Stimulated activated CD8-positive, alpha-beta memory T cell treated with anti-CD3 and anti-CD28 coated beads, Interleukin-7, amount 100 ng/mL, for 1 hour (primary cell): ENCODE measurements around the gene MAPK14.
"Not testable (repeated sequence)": the region's sequence is repeated elsewhere in the genome, so short reads cannot be mapped to it uniquely, and the experiment has no call there.

Experiments
- DNase-seq, 2 donors: peaks; one replicate each; pipeline ENCODE4 v3.0.0-alpha.2; 2020; ENCODE audit warnings: low read depth in 2 of 2

The MAPK14 gene

DNA sequence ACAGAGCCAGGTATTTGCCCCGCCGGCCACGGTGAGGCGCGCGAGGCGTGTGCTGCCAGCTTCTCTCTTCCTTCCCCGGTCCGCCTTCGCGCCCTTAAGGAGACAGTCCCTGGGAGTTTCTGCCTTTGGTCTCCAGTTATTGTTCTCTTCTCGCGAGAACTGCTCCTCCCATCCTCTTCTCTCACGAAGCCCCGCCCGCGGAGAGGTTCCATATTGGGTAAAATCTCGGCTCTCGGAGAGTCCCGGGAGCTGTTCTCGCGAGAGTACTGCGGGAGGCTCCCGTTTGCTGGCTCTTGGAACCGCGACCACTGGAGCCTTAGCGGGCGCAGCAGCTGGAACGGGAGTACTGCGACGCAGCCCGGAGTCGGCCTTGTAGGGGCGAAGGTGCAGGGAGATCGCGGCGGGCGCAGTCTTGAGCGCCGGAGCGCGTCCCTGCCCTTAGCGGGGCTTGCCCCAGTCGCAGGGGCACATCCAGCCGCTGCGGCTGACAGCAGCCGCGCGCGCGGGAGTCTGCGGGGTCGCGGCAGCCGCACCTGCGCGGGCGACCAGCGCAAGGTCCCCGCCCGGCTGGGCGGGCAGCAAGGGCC, at the start of gene MAPK14:
TSS of gene MAPK14 (plus strand) at position 308 of the 587 bp plus-strand sequence. CDS start 350 bp downstream, outside the sequence.
- DNase-seq, result peak; percentile 94 to 96

DNA sequence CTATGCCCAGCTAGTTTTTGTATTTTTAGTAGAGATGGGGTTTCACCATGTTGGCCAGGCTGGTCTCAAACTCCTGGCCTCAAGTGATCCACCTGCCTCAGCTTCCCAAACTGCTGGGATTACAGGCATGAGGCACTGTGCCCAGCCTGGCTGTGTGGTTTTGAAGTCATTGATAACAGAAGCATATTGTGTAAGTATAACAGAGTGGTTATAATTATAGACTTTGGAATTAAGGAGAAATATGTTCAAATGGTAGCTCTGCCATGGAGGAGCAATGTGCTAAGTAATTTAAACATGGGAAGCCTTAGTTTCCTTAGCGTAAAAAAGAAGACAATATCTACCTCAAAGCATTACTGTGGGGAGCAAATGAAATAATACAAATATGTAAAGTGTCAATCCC, 47.5 kb upstream of the MAPK14 start:
- DNase-seq, result not testable (repeated sequence)

DNA sequence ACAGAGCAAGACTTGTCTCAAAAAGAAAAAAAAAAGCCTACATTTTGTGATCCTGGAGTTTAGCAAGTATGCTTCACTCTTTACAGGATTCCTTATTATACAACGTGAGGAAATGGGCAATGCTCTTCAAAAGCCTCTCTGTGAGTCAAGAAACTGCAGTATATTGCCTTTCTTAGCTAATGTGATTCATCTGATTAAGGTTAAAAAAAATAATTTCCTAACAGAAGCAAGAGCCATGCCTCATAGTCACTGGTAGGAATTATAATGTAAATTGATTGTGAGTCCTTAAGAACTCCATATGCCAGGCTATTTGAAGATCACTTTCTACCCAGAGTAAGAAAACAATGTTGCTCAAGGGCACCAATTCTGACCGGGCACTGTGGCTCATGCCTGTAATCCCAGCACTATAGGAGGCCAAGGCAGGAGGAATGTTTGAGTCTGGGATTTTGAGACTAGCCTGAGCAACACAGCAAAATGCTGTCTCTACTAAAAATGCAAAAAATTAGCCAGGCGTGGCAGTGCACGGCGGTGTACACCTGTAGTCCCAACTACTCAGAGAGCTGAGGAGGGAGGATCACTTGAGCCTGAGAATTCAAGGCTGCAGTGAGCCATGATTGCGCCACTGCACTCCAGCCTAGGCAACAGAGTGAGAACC, 46.5 kb upstream of the MAPK14 start:
- DNase-seq, result no peak

DNA sequence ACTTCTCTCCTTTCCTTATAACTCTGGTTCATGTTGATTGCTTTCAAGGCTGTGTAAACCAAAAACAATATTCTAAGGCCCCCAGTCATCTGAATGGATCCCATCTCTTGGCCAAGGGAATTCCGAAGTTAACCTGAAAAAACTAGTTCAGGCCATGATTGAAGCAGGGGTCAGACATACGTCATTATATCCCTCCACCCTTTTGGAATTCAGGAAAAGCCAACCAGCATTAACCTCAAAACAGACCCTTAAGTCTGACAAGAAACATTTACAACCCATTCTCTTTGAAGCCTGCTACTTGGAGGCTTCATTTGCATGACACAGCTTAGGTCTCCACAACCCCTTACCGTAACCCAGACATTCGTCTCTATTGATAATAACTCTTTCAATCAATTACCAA, 42.9 kb upstream of the MAPK14 start:
- DNase-seq, result no peak

DNA sequence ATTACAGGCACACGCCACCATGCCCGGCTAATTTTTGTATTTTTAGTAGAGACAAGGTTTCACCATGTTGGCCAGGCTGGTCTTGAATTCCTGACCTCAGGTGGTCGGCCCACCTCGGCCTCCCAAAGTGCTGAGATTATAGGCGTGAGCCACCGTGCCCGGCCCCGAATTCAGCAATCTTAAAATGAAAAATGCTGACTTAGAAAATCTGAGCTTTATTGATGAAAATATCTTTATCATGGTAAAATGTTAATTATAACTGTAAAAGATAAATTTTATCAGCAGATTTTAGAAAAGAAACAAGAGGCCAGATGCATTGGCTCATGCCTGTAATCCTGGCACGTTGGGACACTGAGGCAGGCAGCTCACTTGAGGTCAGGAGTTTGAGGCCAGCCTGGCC, 39.6 kb upstream of the MAPK14 start:
- DNase-seq, result not testable (repeated sequence)

DNA sequence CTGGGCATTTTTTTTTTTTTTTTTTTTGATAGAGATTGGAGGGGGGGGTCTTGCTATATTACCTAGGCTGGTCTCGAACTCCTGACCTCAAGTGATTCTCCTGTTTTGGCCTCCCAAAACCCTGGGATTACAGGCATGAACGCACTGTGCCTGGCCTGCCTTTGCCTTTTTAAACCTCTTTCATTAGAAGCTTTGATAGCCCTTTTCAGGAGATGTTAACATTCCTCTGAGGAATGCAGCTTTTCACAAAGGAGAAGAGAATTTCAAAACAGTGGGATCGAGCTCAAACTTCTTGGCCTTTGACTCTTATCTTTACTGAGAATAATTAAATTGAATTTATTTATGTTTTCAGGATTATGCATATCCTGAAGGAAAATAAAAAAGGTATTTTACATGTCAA, 34.5 kb upstream of the MAPK14 start:
- DNase-seq, result no peak

DNA sequence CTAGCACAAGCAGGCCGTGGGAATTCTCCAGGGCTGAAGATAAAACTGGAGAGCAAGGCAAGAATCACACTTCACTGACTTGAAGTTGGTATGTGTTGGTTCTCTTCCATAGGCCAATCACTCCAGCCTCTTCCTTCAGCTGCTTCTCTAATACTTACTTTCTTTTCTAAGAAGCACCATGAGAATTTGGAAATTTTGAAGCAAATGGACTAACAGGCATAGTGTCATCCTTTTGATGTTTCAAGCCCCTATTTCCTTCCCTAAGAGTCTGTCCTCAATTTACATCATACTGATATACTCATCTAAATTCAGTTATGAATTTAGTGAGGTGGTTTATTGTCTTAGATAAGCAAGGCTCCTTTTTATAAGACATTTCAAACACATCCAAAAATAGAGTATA, 27.2 kb upstream of the MAPK14 start:
- DNase-seq, result no peak

DNA sequence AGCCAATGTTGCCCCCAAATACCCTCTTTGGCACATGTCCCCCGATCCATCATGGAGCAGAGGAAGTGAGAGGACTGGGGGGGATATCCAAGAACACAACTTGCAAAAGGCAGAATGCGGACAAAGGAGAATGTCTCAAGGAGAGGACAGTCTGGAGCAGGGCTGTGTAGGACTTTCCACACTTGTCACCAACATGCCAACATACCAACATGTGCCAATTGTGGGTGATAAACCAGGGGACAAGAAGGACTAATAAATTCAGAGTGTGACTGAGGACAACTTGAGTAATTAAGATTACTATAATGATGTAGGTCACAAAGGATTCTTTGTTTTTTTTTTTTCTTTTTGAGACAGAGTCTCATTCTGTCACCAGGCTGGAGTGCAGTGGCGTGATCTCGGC, 11.9 kb upstream of the MAPK14 start:
- DNase-seq, result no peak

DNA sequence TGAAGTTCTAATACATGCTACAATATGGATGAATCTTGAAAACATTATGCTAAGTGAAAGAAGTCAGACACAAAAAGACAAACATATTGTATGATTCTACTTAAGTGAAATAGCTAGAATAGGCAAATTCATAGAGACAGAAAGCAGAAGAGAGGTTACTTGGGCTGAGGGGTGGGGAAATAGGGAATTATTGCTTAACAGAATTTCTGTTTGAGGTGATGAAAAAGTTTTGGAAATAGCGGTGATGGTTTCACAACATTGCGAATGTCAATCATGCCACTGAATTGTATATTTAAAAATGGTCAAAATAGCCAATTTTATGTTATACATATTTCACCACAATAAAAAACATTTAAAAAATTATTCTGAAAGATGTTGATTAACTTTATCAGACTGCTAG, 9.3 kb upstream of the MAPK14 start:
- no peak for DNase-seq

DNA sequence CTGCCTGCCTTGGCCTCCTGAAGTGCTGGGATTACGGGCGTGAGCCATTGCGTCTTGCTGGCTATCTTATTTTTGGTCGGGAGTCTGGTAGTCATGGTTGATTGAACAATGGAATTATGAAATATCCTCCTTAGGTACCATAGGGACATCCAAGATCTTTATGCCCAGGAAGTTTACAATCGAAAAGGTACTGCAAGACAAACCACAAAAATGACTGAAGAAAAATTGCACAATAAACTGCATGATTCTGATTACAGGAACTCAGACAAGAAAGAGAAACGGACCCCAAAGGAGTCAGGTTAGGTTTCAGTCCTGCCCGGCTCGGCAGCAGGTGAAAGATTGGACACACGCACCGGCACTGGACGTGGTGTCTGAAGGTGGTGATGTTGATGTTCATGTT, 8.4 kb upstream of the MAPK14 start:
- no peak for DNase-seq

DNA sequence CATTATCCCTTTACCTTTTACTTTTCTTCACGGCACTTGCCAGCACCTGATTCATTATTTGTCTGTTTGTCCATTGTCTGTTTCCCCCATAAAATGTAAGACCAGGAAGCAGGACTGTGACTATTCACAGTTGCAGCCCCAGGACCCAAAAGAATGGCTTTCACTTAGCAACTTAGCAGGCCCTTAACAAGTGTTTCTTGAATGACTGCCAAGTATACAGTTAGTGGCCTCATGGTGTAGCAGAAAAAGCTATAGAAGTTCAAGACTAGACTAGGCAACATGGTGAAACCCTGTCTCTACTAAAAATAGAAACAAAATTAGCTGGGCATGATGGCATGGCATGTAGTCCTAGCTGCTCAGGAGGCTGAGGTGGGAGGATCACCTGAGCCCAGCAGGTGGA, 7.5 kb upstream of the MAPK14 start:
- DNase-seq, result no peak

DNA sequence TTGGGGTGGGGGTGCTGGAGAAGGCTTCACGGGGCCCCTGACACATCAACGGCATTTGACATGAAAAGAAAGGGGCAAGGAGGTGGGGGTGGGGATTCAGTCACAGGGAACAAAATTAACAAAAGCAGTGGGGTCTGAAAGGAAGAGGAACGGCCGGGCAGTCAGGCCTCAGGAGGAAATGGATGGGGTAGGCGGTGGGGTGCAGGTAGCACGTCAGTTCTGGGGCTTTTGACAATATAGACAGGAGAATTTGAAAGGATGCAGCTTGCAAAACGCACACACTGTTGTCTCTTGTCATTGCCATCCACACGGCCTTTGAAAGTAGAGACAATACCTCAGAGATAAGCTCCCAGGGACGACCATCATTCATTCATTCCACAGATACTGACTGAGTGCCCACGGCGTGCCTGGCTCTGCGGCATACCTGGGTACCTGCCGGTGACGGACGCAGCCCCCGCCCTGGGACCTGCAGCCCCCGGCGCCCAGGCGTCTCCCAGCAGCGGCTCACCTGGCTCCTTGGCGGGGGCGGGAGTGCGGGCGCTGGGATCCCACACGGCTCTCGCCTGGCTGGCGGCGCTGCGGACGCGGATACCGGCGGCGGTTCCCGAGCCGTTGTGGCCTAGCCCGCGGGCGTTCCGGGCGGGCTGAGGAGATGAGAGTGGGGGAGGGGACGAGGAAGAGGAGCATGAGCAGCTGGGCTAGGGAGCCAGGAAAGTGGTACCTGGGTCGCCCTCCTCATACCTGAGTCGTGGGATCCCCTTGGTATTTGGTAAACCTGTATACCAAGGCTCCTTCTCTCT, 3.4 kb upstream of the MAPK14 start, which contains the start of gene SLC26A8:
TSS of gene SLC26A8 (minus strand) at position 646 of the 800 bp plus-strand sequence. CDS start 4,934 bp downstream, outside the sequence.
- DNase-seq, result no peak

DNA sequence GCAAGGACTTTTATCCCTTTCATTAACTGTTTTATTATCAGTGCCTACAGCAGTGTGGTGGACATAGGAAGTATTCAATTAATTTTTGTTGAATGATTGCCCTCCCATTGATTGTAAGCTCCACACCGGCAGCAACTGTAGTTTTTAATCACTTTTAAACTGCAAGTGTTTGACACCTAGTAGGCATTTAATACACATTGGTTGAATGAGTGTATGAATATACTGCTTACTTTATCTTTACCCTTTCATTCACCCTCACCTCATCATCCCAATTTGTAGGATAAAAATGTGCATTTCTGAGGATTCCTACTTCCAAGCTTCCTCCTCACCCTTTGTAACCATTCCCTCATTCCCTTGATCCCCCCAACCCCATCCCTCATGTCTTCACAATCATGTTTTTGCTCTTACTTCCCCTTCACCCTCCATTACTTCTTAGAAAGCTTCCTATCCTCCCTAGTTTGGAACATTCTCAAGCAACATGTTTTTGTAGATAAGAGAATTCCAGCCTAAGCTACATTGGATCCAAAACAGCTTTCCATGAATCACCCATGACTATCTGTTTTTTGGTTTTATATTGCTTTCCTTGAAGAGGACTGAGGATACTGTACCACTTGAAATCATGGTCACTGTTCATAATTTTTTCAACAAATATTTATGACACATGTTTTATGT, 2.2 kb upstream of the MAPK14 start:
- DNase-seq, result no peak

DNA sequence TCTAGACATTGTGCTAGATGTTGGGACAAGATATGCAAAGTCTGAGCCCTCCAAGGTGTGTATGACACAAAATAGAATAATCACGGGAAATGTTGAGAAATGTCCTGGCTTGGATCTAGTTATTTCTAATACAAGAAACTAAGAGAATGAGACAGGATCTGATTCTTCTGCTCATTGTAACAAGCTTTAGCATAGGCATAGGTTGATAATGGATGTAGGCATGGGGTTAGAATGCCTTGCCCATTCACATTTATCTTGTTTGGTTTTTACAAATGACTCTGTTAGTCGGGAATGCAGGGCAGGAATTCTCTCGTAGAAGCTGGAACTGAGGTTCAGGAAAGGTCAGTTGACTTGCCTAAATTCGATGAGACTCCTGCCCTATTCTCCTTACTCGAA, 1.7 kb upstream of the MAPK14 start:
- DNase-seq, result no peak

DNA sequence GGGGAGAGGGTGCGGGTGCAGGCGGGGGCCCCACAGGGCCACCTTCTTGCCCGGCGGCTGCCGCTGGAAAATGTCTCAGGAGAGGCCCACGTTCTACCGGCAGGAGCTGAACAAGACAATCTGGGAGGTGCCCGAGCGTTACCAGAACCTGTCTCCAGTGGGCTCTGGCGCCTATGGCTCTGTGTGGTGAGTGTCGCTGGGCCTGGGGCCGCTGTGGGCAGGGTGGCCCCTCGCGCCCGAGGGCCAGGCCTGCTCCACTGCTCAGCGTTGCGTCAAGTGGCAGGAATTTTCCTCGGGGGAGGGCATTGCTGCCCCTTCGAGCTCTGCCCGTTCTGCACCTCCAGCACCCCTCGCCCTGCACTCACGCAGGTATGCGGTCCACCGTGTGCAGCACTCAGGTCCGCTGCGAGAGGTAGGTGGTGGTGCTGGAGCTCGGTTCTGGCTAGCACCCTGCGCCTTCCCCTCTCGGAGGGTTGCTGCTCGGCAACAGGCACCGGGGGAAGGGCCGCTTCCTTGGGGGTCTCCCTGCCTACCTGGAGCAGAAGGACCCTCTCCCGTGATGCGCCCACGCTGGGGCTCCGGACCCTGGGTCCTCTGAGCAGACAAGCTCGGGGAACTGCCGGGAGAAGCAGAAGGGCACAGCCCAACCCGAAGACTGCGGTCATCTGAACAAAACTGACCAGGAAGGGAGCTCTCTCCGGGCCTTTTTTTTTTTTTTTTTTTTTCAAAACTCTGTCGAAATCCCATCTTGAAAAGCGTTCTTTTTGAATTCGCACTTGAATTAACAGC, 674 bp downstream of the MAPK14 start:
- peak; percentile 2 to 14 for DNase-seq

DNA sequence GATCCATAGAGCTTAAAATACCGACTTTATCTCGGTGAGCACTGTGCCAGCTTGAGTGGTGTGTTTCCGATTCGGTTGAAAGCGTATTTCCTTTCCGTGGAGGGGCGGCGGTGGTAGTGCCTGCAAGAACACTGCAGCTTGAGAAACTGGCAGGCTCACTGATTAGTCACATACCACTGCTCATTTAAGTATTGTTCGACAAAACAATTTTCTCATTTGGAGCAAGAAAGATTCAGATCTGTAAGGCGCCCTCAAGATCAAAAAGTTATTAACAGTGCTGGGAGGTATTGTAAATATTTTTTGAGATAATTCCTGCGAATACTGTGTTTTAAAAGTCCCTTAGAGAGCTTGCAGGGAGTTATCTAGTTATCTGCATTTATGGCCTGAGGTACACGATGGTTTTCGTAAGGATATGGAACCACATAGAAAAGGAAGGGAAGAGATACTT, 1.3 kb downstream of the MAPK14 start:
- peak; percentile 56 to 58 for DNase-seq

DNA sequence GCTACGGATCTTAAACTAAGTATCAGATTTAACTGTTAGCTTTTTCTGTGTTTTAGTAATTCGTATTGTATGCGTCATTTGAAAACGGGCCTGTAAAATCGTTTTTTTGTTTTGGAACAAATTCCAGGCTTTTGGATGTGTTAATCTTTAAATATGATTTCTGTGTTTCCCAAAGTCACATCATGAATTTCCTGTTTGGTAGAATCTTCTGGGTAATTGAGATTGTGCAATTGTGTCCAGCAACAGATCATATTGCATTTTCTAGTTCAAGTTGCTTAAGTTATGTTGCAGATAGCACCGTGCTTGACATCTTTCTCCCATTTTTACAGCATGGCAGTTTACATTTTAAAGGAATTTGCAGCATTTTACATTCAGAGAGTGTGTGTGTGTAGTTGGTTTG, 1.9 kb downstream of the MAPK14 start:
- no peak for DNase-seq

DNA sequence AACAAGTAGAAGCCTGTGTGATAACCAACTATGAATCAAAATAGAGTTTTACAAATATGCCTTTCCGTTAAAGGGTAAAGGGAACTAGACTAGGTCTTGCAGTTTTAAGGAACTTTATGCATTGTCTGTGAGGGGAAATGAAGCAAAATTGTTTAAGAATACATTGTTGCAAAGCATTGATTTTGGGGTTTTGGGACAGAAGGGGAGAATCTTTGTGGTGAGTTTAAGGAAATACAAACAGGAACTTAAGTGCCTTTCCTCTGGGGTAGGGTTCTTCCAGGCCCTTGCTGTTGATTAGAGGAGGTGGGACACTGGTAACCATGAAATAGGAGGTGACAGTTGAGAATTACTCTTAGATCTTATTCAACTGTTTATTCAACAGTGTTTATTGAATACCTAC, 4.7 kb downstream of the MAPK14 start:
- DNase-seq, result no peak

DNA sequence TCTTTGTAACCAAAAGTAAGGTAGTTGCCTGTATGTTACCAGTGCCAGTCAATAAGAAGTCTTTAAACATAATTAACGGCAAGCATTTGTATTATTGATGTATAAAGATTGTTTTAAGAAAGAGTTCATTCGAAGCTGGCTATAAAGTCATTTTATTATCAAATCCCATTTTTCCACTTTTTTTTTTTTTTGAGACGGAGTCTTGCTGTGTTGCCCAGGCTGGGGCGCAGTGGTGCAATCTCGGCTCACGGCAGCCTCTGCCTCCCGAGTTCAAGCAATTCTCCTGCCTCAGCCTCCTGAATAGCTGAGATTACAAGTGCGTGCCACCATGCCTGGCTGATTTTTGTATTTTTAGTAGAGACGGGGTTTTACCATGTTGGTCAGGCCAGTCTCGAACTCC, 5.5 kb downstream of the MAPK14 start:
- DNase-seq, result not testable (repeated sequence)

DNA sequence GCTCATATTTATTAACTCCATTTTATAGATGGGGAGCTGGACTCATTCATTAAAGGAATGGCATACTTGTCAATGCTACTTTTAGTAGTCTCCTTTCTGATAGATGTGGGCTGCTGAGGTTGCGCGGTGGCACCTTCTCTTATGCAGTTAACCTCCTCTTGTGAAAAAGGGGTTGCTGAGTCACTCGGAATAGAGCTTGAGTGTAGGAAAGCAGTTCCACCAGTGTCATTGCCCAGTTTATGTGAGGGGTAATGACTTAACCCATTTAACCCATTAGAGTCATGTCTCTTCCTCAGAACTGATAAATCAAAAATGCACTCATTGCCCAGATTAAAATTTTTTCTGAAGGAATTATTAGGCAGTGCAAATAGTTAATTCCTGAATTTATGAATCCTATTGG, 6.3 kb downstream of the MAPK14 start:
- no peak for DNase-seq

DNA sequence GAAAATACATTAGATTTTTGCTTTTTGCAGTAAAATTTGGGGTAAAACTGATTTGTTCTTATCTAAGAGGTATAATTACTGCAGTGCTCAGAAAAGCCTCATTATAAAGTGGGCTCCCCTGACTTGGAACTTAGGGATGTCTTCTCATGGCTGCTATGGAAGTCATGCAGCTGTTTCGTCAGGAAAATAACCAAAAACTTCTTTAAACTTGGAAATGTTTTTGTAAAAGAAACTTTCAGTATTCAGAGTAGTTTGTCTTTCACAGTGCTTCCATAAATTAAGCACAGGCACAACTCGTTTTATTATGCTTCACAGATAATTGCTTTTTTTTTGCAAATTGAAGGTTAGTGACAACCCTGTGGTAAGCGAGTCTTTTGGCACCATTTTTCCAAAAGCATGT, 6.8 kb downstream of the MAPK14 start:
- no peak for DNase-seq
